Cerebellar nuclear complex (tissue), 1 donor: ENCODE results near the gene R3HDM4.

Experiments
- DNase-seq, 2 experiments: peaks; one replicate each; lab custom pipeline; 2025; lab: John Stamatoyannopoulos, UW

The R3HDM4 gene

DNA sequence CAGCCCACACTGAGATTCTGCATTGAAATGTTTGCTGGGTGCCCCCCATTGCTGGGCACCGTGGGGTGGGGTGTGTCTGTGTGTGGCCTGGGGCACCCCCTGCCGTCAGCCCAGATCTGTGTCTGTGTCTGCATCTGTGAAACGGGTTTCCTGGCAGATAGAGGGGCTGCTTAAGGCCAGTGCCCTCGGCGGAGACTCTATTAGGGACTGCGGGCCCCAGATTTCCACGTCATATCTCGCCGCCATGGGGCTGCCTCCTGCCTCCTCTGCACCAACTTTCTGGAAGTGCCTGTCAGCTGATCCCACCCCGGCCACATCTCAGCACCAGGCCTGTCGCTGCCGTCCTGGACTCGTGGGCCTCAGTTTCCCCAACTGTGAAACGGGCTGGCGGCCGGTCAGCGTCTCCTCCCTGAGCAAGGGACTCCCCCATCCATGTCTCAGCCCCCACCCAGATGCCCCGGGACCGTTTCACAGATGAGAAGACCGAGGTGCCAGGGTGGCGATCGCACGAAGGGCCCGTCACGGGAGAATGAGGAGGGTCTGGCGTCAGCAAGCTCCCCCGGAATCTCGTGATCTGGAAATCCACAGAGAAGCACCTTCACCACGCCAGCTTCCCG, 34.2 kb upstream of the R3HDM4 start:
- DNase-seq: no peak

DNA sequence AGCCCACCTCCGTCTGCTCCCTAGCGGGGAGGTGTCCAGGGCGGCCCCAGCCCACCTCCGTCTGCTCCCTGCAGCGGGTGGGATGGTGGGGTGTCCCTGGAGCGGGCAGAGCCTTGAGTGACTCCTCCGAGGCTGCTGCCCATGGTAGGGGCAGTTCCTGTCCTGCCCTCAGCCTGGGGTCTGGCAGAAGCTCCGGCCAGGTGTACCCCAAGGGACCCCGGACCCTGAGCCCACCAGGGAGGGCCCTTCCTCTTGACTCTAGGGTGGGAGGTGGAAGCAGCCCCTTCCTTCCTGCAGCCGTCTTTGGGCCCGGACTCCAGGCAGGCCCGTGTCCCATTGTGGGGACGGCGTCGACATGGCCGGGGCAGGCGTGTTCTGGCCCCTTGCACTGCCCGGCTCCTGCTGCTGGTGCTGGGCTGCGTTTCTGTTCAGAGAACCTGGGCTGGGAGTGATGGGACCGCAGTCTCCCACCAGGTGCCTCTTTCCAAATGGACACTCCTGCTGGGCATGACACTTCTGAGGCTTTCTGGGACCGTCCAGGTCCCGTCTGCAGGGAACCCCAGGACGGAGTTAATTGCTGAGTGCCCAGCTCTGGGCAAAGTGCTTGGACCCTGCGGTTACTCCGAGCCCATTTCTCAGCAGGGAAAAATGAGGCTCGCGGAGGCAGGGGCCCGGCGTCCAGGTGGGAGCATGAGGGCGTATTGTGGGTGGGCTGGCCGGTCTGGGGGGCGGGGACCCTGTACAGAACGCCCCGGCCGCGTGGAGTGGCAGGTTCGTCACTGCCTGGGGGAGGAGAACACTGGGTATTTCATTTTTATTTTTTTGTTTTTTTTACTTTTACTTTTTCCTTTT, 32.6 kb upstream of the R3HDM4 start:
- DNase-seq: no peak

DNA sequence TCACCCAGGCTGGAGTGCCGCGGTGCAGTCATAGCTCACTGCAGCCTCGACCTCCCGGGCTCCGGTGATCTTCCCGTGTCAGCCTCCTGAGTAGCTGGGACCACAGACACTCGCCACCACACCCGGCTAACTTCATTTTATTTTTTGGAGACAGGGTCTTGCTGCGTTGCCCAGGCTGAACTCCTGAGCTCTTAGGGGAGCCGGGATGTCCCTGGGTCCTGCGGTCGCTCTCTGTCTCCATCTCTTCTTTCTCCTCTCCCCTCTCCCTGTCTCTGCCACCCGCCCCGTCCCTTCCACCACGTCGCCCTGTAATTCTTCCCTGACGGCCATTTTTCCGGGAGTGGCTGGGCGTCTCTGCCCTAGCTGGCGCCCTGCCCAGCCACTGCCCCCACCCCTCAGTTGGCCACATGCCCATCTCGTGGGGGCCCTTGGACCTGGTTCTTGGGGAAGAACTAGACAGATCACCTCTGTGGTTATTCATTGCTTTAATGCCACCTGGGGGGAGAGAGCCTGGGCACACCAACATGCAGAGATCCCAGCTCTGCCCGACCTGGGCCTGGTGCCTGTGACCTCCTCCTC, 31.7 kb upstream of the R3HDM4 start:
- DNase-seq: no peak

DNA sequence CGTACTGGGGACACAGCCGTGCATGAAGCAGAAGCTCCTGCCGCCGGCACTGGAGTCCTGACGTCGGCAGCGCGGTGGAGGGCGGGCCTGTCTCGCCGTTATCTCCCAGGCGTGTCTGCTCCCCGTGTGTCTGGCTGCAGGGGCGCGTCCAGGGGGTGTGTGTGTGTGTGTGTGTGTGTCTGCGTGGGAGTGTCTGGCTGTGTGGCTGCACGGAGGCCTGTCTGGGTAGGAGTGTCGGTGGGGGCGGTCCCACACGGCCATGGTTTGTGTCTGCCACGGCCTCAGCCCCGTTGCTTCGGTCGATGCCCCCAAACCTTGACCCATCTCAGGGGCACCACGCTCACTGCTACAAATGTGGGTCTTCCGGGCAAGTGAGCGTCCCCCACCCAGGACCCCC, 31.1 kb upstream of the R3HDM4 start:
- DNase-seq: no peak

DNA sequence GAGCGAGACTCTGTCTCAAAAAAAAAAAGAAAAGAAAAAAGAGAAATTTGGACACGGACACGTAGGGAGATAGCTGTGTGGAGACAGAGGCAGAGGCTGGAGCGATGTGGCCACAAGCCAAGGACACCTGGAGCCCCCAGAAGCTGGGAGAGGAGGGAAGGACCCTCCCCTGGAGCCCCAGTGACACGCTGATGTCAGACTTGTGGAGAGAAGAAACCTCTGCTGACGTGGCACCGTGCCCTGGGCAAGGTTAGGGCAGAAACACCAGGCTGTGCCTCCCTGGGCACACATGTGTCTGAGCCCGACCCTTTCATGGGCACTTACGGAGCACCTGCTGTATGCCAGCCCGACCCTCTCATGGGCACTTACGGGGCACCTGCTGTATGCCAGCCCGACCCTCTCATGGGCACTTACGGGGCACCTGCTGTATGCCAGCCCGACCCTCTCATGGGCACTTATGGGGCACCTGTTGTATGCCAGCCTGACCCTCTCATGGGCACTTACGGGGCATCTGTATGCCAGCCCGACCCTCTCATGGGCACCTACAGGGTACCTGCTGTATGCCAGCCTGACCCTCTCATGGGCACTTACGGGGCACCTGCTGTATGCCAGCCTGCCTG, 30.6 kb upstream of the R3HDM4 start:
- no peak for DNase-seq

DNA sequence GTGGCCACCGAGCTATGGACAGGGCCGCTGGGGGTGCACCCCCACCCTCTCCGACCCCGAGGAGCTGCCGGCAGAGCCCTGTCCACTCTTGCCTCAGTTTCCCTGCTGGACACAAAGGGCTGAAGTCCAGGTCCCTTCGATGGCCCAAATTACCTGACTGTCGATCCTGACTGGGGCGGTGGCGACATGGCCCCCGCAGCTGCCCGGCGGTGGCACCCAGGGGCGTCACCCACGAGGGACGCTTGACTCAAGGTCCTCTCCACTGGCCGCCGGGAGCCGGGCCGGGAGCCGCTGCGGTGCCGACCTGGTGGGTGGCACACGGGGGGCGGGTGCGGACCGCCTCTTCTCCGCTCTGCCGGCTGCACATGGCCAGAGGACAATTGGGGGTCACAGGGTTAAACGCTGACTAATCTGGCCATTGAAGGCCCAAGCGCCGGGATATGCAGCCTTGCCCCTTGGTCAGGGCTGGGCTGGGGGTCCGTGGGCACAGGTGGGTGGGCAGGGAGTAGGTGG, 29.2 kb upstream of the R3HDM4 start:
- no peak for DNase-seq

DNA sequence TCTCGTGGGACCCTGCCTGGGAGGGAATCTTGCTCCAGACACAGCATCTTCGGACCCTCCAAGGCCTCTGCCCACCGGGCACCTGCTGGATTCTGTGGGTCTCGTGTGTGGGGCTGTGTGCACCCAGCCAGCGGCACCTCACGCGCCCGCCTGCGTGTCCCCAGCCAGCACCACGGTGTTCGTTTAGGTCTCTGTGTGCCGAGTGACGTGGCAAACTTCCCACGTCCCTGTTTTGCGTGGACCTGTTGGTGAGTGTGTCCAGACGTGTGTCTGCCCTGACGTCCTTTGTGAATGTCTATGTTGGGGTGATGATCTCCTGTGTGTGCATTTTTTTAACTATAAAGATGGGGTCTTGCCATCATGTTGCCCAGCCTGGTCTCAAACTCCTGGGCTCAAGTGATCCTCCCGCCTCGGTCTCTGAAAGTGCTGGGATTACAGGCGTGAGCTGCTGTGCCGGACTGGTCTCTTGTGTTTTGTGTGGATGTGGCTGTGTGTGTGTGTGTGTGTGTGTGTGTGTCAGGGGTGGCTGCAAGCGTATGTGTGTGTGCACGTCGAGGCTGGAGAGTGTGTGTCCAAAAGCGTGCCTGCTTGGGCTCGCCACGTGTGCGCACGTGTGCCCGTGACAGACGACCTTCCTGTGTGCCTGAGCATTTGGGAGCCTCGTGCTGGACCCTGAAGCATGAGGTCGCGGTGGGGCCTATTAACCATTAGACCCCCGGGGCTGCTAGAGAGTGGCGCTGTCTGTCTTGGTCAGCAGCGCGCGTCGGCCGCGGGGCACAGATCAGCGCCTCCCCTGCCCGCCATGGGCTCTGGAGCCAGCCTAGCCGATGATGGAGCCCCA, 28.5 kb upstream of the R3HDM4 start:
- DNase-seq: no peak

DNA sequence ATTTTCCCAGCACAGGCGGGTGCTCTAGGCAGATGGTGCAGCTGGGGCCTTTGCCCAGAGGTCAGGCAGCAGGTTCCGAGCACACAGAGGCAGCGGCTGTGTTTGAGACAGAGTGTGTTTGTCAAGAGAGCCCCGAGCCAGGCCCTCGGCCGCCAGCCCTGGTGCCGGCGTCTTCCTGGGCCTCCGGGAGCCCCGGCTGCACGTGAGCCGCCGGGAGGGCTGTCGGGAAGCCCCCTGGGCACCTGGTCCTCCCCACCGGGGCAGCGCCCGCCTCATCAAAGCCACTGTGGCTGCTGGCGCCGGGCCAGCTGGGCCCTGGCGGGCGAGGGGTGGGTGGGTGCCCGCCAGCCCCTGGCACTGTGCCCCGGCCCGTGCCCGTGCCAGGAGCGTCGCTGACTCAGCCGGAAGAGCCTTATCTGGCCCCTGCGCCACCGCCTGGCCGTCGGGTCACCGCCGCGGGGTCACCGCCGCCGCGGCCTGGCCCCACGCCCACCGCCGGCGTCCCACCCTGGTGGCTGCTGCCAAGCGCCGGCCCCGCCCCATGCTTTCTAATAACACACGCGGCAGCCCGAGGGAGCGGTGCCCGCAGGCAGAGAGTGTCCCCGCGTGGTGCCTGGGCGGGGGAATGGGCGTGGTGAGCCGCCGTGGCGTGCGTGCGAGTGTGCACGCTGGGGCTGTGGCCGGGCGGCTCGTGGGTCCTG, 27.7 kb upstream of the R3HDM4 start:
- DNase-seq: no peak

DNA sequence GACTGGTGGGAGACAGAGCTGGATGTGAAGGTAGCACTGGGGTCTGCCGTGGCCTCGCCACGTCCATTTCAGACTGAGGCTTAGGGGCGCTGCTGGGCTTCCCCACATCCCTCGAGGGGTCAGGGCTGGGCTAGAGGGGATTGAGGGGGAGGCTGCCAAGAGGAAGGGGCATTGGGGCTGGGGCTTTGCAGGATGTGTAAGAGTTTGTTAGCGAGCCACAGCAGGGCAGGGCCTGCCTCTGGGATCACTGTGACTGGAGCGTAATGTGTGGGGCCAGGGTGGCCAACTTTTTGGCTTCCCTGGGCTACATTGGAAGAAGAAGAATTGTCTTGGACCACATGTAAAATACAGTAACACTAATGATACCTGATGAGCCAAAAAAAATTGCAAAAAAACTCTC, 26.9 kb upstream of the R3HDM4 start:
- DNase-seq: no peak

DNA sequence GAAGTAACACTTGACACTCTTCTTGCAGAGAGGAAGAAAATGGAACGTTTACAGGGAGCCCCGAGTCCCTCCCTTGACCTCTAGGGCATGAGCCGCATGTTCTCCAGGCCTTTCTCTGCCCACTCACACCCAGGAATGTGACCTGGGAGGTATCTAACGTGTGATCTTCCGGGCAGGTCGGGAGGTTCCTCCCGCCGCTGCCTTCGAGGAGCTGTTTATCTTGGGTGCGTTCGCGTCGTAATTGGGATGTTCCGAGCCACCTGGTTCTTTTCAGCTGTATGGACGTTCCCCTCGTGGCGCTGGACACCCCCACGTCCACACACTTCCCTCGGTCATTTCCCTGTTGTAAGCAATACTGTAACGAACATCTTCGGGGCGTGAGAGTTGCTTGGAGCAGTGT, 26.4 kb upstream of the R3HDM4 start:
- DNase-seq: no peak

DNA sequence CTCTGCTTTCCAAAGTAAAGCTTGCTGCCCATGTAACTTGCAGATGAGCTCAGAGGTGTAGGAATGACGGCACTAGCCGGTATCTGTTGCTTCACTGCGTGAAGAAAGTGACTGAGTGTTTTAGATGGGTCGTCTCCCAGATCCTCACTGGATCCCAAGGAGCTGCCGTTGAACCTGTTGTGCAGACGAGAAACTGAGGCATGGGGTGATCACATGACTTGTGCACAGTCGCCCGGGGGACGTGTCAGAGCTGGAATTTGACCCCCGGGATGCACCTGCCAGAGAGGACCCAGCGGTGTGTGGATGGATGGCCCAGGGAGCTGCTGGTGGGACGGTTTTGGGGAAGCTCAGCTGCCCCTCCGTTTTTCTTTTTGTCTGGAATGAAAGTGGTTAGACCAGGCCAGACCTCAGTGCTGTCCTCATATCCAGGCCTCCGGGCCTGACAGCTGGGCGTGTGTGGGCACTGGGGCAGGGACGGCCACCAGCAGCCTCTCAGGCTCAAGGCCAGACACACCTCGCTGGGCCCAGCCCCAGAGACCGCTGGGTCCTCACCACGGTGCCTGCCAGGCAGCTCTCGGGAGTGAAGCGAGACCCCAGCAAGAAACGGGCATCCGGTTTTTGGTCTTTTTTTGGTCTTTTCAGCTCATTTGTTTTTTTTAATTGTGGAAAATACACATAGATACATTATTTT, 25.4 kb upstream of the R3HDM4 start:
- no peak for DNase-seq

DNA sequence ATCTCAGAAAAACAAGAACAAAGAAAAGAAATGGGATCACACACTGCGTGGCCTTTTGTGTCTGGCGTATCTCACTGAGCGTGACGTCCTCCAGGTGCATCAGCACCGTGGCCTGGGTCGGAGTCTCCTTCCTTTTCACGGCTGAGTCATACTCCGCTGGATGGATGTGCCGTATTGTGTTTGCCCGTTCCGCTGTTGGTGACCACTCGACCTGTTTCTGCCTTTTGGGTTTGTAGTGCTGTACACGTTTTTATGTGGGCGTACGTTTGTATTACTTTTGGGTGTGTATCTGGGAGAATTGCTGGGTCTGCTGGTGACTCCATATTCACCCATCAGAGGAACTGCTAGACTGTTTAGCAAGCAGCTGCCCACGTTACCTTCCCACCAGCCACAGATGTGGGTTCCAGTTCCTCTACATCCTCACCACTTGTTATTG, 24.3 kb upstream of the R3HDM4 start:
- no peak for DNase-seq

DNA sequence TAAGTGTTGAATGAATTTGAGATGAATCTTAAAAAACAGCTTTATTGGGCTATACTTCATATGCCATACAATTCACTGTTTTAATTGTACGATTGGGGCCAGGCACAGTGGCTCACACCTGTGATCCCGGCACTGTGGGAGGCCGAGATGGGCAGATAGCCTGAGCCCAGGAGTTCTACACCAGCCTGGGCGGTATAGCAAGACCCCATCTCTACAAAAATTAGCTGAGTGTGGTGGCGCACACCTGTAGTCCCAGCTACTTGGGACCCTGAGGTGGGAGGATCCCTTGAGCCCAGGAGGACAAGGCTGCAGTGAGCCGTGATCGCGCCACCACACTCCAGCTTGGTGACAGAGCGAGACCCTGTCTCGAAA, 23.1 kb upstream of the R3HDM4 start:
- DNase-seq: no peak

DNA sequence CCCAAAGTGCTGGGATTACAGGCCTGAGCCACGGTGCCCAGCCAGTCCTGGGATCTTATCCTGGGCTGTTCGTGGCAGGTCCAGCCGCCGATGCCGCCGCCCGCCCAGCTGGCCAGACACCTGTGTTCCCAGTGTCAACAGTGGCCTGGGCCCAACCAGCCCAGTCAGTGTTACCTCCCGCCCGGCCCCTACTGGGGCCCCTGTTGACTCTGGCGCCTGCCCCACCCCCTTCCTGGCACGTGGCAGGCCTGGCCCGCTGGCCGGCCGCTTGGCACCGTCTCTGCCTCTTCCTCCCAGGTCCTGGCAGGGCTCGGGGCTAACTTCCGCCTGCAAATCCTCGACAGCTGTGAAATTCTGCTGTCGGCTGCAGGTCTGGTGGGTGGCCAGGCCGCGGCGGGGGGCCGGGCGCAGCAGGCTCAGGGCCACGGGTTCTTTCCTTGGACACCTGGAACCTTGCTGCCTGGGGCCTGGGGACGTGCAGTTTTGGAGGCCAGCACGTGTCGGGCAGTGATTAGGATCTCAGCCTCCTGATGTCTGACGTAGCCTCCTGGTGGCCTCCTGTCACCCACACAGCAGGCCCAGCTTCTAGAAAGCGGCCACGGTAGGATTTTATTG, 22.0 kb upstream of the R3HDM4 start:
- DNase-seq: no peak

DNA sequence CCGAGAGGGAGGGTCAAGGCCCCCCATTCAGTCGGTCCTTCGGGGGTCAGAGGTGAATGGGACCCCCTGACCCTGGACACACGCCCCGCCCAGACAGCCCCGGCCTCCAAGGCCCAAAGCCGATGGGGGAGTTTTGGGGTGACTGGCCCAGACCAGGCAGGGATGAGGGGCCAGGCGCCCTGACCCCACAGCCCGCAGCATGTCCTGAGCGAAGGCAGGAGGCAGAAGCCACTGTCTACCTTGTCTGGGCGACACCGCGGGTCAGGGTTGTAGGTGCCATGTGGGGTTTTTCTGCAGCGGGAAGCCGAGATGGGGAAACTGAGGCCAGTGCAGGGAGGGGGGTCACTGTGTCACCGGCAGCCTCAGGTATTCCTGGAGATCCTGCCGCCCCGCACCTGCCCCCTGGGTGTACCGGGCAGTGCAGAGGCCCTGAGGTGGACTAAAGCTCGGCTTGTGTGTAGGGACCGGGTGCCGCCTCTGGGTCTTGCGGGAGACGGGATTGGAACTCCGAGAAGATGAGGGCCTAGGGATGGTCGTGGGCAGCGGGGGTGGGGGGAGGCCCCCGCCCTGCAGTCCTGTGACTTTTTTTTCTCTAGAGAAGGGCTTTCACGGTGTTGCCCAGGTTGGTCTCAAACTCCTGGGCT, 21.3 kb upstream of the R3HDM4 start:
- no peak for DNase-seq

DNA sequence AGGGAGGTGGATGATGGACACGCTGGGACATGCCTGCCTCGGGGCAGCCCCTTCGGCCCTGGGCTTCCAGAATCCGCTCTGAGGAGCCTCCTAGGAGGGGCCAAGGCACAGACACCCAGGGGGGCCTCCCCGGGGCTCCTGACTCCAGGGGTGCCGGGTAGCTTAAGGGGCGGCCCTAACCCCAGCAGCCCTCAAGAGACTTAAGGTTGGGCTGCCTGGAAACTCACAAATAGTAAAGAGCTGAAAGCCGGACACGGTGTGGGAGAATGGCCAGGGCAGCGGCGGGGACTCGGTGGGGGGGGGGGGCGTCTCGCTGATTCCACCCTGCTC, 20.5 kb upstream of the R3HDM4 start:
- DNase-seq: no peak

DNA sequence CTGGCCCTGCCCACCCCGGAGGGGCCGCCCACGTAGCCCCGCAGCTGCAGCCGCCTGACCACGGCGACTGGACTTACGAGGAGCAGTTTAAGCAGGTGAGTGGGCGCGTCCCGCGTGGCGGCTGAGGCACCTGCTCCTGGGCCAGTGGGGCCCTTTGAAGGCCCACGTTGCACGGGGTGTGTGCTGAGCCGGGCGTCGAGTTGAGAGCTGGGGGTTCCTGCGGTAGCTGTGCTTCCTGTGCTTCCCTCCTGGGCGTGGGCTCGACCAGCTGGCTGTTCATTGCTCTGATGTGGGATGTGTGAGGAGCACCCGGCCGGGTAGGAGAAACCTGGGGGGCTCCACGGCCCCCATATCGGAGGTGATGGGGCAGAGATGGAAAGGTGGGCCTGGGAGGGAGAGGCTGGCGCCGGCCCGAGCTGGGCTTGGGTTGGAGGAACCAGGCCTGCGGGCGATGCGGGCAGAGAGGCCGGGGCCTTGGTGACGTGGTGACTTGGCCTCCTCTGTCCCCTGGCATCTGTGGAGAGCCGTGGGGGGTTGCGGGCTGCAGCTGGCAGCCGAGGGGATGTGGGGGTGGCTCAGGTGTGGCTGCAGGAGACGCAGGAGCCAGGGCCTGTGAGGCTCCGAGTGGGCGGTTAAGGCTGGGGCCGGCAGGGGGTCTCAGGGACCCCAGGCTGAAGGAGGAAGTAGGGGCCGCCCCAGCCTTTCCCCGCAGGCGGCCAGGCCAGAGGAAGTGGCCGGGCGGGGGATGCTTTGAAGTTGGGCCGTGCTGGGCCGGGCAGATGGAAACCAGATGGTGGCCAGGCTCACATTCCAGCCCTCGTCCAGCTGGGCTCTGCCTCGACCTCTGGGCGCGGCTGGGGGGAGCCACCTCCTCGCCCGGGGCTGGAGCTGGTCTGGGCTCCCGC, 19.9 kb upstream of the R3HDM4 start:
- DNase-seq: peak in 1 of 2 experiments; percentile 20

DNA sequence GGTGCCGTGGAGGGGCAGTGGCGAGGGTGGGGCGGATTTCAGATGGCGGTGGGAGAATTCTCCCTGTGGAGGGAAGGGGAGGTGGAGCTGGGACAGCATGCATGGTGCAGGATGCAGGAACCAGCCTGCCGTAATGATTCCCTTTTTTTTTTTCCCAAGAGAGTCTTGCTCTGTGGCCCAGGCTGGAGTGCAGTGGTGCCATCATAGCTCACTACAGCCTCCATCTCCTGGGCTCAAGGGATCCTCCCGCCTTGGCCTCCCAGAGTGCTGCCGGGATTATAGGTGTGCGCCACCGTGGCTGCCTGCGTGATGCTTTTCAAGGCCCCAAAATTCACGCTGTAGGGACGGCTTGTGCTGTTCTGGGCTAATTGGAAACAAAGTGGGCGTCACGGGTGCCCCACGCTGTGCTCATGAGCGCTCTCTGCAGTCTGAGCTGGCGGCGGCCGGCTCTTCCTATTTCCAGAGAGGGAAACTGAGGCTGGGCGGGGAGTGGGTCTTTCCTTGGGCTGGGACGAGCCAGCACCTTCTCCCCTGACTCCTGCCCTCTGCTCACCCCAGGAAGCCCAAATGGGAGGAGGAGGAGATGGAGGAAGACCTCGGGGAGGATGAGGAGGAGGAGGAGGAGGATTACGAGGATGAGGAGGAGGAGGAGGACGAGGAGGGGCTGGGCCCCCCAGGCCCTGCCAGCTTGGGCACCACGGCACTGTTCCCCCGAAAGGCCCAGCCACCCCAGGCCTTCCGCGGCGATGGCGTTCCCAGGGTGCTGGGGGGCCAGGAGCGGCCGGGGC, 19.0 kb upstream of the R3HDM4 start:
- DNase-seq: no peak
